ENCODE data around the gene ARHGEF6.
"Not testable (repeated sequence)": the region's sequence is repeated elsewhere in the genome, so short reads cannot be mapped to it uniquely, and the experiment has no call there.

The ARHGEF6 gene

GRCh38 chrX:136780763-136781162 lies at the start of gene ARHGEF6:
TSS of gene ARHGEF6 (minus strand) at chrX:136780932. CDS start at chrX:136780882, 50 bp downstream.
- no peak for DNase-seq

- DNase-seq = no peak
Observed at GRCh38 chrX:136829413-136829812, 48.7 kb upstream of the ARHGEF6 start.

- no peak for DNase-seq
Observed at GRCh38 chrX:136828830-136829229, 48.1 kb upstream of the ARHGEF6 start.

GRCh38 chrX:136827026-136827425 lies 46.3 kb upstream of the ARHGEF6 start:
- no peak for DNase-seq

- no peak for DNase-seq
Observed at GRCh38 chrX:136825771-136826170, 45.0 kb upstream of the ARHGEF6 start.

GRCh38 chrX:136823175-136823574 lies 42.4 kb upstream of the ARHGEF6 start:
- DNase-seq = no peak

- no peak for DNase-seq
Observed at GRCh38 chrX:136822337-136823095, 41.8 kb upstream of the ARHGEF6 start.

- DNase-seq = not testable (repeated sequence)
Observed at GRCh38 chrX:136819756-136820155, 39.0 kb upstream of the ARHGEF6 start.

GRCh38 chrX:136819031-136819703 lies 38.4 kb upstream of the ARHGEF6 start:
- DNase-seq = no peak

GRCh38 chrX:136816975-136817374 lies 36.2 kb upstream of the ARHGEF6 start:
- no peak for DNase-seq

GRCh38 chrX:136814847-136815750 lies 34.4 kb upstream of the ARHGEF6 start:
- no peak for DNase-seq

GRCh38 chrX:136812286-136812685 lies 31.6 kb upstream of the ARHGEF6 start:
- DNase-seq = no peak

GRCh38 chrX:136810493-136810892 lies 29.8 kb upstream of the ARHGEF6 start:
- no peak for DNase-seq

- no peak for DNase-seq
Observed at GRCh38 chrX:136806891-136807410, 26.2 kb upstream of the ARHGEF6 start.

GRCh38 chrX:136802515-136802914 lies 21.8 kb upstream of the ARHGEF6 start:
- no peak for DNase-seq

GRCh38 chrX:136797787-136798186 lies 17.1 kb upstream of the ARHGEF6 start:
- DNase-seq = no peak

GRCh38 chrX:136795132-136795531 lies 14.4 kb upstream of the ARHGEF6 start:
- not testable (repeated sequence) for DNase-seq

GRCh38 chrX:136794660-136795059 lies 13.9 kb upstream of the ARHGEF6 start:
- not testable (repeated sequence) for DNase-seq

- DNase-seq = no peak
Observed at GRCh38 chrX:136794080-136794479, 13.3 kb upstream of the ARHGEF6 start.

- no peak for DNase-seq
Observed at GRCh38 chrX:136789856-136790255, 9.1 kb upstream of the ARHGEF6 start.

- DNase-seq = no peak
Observed at GRCh38 chrX:136784231-136784630, 3.5 kb upstream of the ARHGEF6 start.

- DNase-seq = no peak
Observed at GRCh38 chrX:136783159-136783558, 2.4 kb upstream of the ARHGEF6 start.

GRCh38 chrX:136781180-136781797 lies 557 bp upstream of the ARHGEF6 start:
- DNase-seq = no peak

Measured in NCI-H1417 treated with DMSO at 0.1 percent for 48 hours (cell line).